Middle frontal gyrus (tissue), 1 donor: ENCODE data around the gene IRF4.
"Not testable (repeated sequence)": the region's sequence is repeated elsewhere in the genome, so short reads cannot be mapped to it uniquely, and the experiment has no call there.

Experiments
- DNase-seq: peaks from one replicate; pipeline ENCODE4 v3.0.0-alpha.2; 2015; ENCODE audit warnings: low spot score; ENCODE audit errors: extremely low spot score

Gene IRF4

DNA sequence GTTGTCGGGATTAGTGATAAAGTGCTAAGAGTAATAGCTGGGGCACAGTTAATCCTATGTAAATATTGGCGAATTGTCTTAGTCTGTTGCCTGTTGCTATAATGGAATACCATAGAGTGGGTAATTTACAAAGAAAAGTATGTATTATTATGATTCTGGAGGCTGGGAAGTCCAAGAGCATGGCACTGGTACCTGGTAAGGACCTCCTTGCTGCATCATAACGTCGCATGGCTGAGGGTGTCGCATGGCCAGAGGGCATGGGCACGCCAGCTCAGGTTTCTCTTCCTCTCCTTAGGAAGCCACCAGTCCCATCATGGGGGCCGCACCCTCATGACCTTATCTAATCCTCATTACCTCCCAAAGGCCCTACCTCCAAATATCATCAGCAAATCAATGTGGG, 29.7 kb downstream of the IRF4 start:
- no peak for DNase-seq

DNA sequence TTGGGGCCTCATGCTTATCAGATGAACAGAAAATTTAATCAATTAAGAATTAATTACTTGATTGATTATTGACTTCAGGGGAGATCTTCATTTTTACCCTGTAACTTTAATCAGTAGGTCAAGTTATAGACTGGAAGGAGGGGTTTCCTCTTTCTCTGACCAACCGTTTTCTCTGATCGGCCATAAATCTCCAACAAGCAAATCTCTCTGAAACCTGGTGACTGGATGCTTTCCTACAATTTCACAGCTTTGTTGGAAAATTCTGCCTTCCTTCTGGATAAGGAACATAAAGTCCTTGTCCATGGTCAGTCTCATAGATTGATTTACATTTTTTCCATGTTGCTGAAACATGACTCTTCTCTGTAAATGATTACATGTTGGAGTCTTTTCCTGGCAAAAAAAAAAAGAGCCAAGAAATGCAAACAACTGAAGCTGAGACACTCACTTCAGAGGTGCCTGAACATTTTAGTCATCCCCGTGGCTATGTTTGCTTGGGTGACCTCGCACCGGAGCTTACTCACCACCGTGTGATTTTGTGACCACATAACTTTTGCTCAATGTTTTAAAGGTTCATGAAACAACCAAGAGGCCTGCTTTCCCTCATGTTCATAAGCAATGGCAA, 31.0 kb downstream of the IRF4 start:
- no peak for DNase-seq

- no peak for DNase-seq
These were observed 31.7 kb downstream of the IRF4 start for GRCh38 chr6:423055-423798.

DNA sequence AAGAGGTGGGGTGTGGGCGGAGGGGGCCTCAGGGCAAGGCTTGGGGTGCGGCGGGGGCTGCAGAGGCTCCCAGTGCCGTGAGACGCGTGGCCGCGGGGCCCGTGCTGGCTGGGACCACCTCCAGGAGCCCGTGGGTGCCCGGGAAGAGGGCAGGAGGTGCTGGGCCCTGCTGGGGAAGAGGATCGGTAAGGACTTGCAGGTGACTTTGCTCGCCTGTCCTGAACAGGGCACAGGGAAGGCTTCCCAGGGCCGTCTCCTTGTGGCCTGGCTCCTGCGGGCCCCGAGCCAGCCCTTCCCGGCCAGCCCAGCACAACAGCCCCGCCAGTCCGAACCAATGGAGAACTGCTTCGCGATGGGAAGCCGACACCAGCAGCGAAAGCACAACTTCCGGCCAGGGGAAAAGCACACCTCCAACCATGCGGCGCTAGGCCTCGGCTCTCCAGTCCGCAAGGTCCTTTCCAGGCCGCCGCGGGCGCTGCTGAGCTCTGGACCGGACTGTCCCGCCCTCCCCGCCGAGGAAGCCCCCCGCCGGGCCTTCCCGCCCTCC, 32.3 kb downstream of the IRF4 start:
- no peak for DNase-seq

- no peak for DNase-seq
These were observed 33.3 kb downstream of the IRF4 start for GRCh38 chr6:424741-425417.

DNA sequence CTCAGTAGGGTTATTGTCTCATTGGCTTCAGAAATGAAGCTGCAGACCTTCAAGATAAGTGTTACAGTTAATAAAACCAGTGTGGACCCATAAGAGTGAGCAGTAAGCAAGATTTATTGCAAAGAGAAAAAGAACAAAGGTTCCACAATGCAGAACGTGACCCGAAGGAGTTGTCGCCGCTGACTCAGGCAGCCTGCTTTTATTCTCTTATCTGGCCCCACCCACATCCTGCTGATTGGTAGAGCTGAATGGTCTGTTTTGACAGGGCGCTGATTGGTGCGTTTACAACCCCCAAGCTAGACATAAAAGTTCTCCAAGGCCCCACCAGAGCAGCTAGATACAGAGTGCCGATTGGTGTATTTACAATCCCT, 33.9 kb downstream of the IRF4 start:
- DNase-seq = not testable (repeated sequence)

- not testable (repeated sequence) for DNase-seq
These were observed 34.7 kb downstream of the IRF4 start for GRCh38 chr6:426198-426738.

DNA sequence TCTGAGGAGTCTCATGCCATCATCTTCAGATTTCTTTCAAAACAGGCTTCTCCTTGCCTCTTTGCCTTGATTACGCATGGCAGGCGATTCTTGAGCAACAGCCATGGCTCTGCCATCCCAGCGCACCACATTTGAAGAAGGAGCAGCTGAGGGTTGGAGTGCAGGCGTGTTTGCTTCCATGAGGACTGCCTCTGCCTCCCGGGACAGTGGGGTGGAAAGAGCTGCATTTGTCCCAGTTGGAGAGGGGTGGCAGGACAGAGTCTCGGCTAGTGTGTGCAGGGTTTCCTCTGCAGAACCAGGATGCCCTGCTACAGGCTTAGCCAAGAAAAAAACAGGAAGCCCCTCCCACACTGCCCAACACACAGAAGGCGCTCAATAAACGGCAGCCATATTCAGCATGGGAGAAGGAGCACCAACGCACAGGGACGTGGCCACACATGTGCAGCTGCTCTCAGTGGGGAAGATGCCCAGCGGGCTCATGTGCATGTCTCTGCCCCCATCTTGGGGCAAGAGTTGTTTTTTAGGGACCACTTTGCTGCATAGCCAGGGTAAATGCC, 36.6 kb downstream of the IRF4 start:
- no peak for DNase-seq

DNA sequence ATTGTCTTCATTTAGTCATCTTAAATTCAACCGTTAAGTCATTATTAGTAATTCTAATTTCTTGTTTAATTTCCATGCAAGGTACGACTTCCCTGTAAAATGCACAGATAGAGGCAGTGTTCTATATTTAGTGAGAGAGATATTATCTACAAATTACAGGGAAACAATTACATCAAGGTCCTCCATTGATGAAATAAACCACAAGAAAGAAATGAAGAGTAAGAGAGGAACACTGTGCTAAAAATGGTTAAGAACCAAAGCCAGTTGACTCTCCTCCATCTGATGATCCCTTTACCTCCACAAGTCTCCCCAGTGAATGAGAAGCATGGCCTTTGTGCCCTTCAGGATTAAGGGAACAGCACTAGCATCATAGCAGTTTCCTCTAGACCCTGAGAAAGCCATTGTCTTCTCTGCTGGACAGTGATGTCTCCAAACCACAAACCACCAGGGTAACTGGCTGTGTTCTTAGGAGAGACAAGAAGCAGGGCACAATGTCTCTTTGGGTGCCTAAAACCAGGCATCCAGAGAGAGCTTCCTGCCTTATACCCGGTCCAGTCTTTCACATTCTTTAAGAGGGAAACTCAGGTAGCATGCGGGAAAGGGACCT, 38.1 kb downstream of the IRF4 start:
- DNase-seq = no peak

- no peak for DNase-seq
These were observed 40.0 kb downstream of the IRF4 start for GRCh38 chr6:431504-431903.

- DNase-seq = no peak
These were observed 40.4 kb downstream of the IRF4 start for GRCh38 chr6:431986-432385.

DNA sequence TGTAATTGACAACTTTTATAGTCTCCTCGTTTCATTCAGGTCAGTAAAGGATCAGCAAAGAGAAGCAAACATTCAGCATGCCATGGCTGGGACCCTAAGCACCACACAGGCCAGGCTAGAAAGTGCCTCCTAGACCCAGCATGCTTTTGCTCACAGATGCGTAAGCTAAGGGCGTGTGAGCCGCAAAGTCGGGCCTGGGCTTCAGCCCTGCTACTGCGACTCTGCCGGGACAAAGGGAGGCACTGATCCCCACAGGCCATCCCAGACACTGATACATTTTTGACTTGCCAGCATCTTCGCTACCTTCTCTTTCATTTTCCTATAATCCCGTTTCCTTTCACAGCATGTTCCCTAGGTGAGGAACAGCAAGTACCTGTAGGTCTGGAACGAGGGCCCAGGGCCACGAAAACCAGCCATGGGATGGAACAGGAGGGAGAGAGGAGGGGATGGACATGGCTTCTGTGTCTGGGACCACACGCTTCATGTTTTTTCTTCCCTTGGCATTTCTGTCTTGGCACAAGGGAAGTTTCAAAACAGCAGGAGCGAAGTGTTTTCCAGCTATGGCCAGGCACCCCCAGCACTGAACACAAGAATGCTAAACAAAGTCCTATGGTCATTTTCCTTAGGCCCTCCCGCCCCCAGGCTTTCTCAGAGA, 42.6 kb downstream of the IRF4 start:
- no peak for DNase-seq

GRCh38 chr6:435441-436307, 44.1 kb downstream of the IRF4 start:
- no peak for DNase-seq

DNA sequence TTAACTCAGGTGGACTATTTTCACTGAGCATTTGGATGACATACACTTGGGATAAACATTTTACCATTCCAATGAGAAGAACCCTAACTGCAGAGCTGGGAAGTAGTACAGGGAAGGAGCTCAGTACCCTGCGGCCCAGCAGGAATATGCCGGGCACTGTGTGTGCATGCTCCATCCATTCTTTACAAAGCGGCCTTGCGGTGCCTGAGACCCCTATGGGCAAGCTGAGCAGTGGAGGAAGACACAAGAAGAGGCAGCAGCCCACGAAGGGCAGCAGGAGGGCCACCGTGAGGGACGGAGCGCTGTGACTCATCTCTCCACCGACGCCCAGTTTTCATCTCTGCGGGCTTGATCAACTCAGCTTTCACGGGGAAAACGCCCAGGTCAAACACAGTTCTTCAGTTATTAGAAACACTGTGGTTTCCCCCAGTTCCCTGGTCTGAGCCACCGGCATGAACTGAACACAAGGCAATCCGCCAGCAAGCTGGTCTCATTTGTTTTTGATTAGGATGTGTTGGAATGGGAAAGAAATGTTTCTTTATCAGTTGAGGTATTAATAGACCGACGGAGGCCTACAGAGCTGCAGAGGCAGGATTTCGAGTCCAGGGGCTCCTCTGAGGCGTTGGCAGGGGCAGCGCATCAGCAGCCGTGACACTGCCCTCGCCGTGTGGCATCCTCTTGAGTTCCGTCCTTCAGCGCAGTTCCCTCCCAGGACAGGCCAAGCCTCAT, 44.9 kb downstream of the IRF4 start:
- DNase-seq = no peak

- DNase-seq = no peak
These were observed 45.5 kb downstream of the IRF4 start for GRCh38 chr6:437037-437392.

DNA sequence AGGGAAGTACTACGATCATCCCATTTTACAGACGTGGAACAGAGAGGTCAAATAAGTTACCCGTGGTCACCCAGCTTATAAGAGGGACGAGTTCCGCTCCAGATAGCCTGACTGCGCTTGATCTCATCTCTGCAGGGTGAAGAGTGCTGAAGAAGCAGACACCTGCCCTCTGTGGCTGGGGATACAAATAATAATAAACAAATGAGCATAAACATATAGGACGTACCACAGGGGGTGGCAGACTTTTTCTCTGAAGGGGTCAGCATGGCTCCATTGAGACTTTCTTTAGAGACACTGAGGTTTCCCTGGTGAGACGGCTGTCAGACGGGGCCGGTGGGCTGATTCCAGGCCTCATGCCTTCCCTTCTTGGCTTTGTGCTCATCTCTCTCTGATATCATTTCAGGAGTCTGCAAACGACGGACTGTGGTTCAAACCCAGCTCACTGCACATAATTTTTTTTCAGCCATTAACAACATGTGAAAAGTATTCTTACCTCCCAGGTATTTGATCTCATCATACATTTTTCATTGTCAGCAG, 47.1 kb downstream of the IRF4 start:
- no peak for DNase-seq

- DNase-seq = no peak
These were observed 48.2 kb downstream of the IRF4 start for GRCh38 chr6:439641-440167.

DNA sequence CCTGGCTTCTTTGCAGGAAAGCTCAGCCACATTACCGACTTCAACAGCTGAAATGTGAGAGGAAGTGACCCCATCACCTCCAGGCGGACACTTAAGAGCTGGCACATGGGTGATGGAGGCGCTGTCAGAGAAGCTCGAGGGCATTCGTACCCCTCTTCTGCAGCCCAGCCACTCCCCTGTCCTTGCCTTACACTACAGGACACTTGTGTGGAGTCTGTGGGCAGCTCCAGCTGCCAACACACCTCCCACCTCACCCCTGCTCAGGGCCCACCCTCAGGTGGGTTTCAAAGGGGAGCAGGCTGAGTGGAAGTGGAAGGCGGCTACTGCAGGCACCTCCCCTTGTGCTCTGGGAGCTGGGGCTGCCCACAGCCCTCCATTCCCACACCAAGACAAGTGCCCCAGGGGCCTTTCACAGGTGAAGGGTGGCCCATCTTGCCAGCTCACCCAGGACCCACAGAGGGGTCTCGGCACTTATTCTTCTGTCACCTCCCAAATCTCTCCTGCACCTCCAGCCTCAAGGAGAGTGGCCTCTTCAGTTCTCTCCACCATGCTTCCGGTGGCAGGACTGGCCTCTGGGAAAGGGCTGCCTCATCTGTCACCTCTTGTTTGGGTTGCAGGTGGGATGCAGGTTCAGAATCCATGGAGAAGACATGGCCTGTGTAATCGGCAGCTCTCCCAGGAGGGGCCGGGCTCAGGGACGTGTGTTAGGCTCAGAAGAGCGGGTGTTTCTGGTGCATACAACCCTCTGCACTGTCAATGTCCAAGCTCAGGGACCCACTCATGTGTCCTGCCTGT, 49.8 kb downstream of the IRF4 start:
- no peak for DNase-seq
